H1 (cell line): ENCODE measurements around the gene MAGI2. TPM values are rescaled to one million over a fixed set of nuclear protein-coding genes. Genes with fewer than 3 reads are reported as not detected.
A peak's percentile ranks its signal among the peaks of the same experiment; 100 is the strongest.

Source experiments
- CTCF ChIA-PET: fragments of 300-600 bp; sonication (Branson Sonifier 250); formaldehyde crosslinking; loops from one replicate; lab custom pipeline; 2021; ENCODE audit not compliant: partially characterized antibody; lab: Charles Lee
- POLR2A ChIA-PET: fragments of 300-600 bp; sonication (Branson Sonifier 250); formaldehyde crosslinking; loops from one replicate; lab custom pipeline; 2021; ENCODE audit warnings: inconsistent platforms; ENCODE audit not compliant: partially characterized antibody; lab: Charles Lee
- DNase-seq, 2 experiments: peaks; one replicate each; pipeline versions ENCODE4 v3.0.0 to v3.0.0-alpha.2; 2010 to 2022; ENCODE audit warnings: low spot score in 2 of 2, low read depth in 1 of 2, mixed read lengths in 1 of 2
- FAIRE-seq: peaks from 2 replicates; lab custom pipeline; 2011; peaks lifted over from hg19 to GRCh38; lab: Jason Lieb, UNC
- H2AFZ ChIP-seq: 2 replicates; pipeline ENCODE4 v1.8.1; 2012; ENCODE audit warnings: low read length, inconsistent platforms
- H2AK5ac ChIP-seq: 2 replicates; pipeline ENCODE4 v1.6.1; 2013; ENCODE audit warnings: low read depth, low read length
- H2BK120ac ChIP-seq: replicated peaks from 2 replicates; pipeline ENCODE3; 2013; ENCODE audit warnings: low read depth, low read length, inconsistent platforms
- H2BK12ac ChIP-seq: 2 replicates; pipeline ENCODE4 v1.6.1; 2013; ENCODE audit warnings: low read depth, low read length
- H2BK15ac ChIP-seq: 2 replicates; pipeline ENCODE4 v1.6.1; 2013; ENCODE audit warnings: low read length
- H2BK20ac ChIP-seq: 2 replicates; pipeline ENCODE4 v1.6.1; 2013; ENCODE audit warnings: low read length
- H2BK5ac ChIP-seq: 2 replicates; pipeline ENCODE4 v1.6.1; 2013; ENCODE audit warnings: low read depth, low read length
- H3K14ac ChIP-seq: 2 replicates; pipeline ENCODE4 v1.6.1; 2013; ENCODE audit warnings: inconsistent platforms; ENCODE audit not compliant: insufficient read length
- H3K18ac ChIP-seq: 2 replicates; pipeline ENCODE4 v1.6.1; 2013; ENCODE audit warnings: low read length; ENCODE audit errors: extremely low read depth
- H3K23ac ChIP-seq: 2 replicates; pipeline ENCODE4 v1.6.1; 2013; ENCODE audit warnings: inconsistent platforms; ENCODE audit not compliant: insufficient read length
- H3K23me2 ChIP-seq: 2 replicates; pipeline ENCODE4 v1.6.1; 2013; ENCODE audit warnings: low read depth, low read length
- H3K27ac ChIP-seq: 2 replicates; pipeline ENCODE4 v1.6.1; 2011; ENCODE audit warnings: low read depth, low read length, inconsistent platforms
- H3K27me3 ChIP-seq, 4 experiments: replicated peaks in 1 of 4; 1 replicate in 1 of 4; 2 replicates in 3 of 4; pipeline versions ENCODE4 v1.6.1 to v1.8.1; 2011 to 2013; ENCODE audit warnings: low read length in 3 of 4, mild to moderate bottlenecking in 3 of 4, inconsistent platforms in 2 of 4, mixed read lengths in 2 of 4, moderate library complexity in 1 of 4; ENCODE audit not compliant: control insufficient read depth in 3 of 4, insufficient read depth in 3 of 4; ENCODE audit errors: extremely low read depth in 1 of 4
- H3K36me3 ChIP-seq, 4 experiments: 2 replicates each; pipeline versions ENCODE4 v1.6.1 to v1.8.1; 2011 to 2013; ENCODE audit warnings: mild to moderate bottlenecking in 4 of 4, low read length in 3 of 4, moderate library complexity in 2 of 4, control low read depth in 1 of 4, inconsistent platforms in 1 of 4; ENCODE audit not compliant: insufficient read depth in 4 of 4, control insufficient read depth in 2 of 4
- H3K4ac ChIP-seq: replicated peaks from 2 replicates; pipeline ENCODE3; 2013; ENCODE audit warnings: low read length, low read depth, mixed read lengths, inconsistent platforms; ENCODE audit not compliant: insufficient read length
- H3K4me1 ChIP-seq, 4 experiments: replicated peaks in 1 of 4; 1 replicate in 1 of 4; 2 replicates in 3 of 4; pipeline versions ENCODE4 v1.6.1 to v1.8.1; 2011 to 2013; ENCODE audit warnings: low read length in 3 of 4, inconsistent platforms in 2 of 4, mixed read lengths in 1 of 4; ENCODE audit not compliant: insufficient read depth in 4 of 4, control insufficient read depth in 3 of 4
- H3K4me2 ChIP-seq, 2 experiments: 2 replicates each; pipeline versions ENCODE4 v1.6.1 to v1.8.1; 2011 to 2013; ENCODE audit warnings: low read depth in 2 of 2, low read length in 2 of 2, control low read depth in 1 of 2, inconsistent platforms in 1 of 2, mild to moderate bottlenecking in 1 of 2; ENCODE audit not compliant: insufficient read depth in 1 of 2
- H3K4me3 ChIP-seq, 4 experiments: fragments of 200-600, 300-600 bp in 1 of 4; sonication (generic), shearing (Covaris generic), sonication (Bioruptor Twin) in 1 of 4; 2 replicates each; pipeline versions ENCODE4 v1.5.1 to v1.8.1; 2011 to 2016; ENCODE audit warnings: low read length in 4 of 4, low read depth in 3 of 4, control low read depth in 2 of 4, inconsistent platforms in 2 of 4, mild to moderate bottlenecking in 2 of 4, mixed read lengths in 1 of 4, moderate library complexity in 1 of 4; ENCODE audit not compliant: insufficient read depth in 2 of 4; ENCODE audit errors: extremely low read depth in 1 of 4
- H3K56ac ChIP-seq: replicated peaks from 2 replicates; pipeline ENCODE3; 2013; ENCODE audit warnings: low read depth, mild to moderate bottlenecking, mixed read lengths, low read length, inconsistent platforms; ENCODE audit not compliant: insufficient read length
- H3K79me1 ChIP-seq: 2 replicates; pipeline ENCODE4 v1.6.1; 2013; ENCODE audit warnings: low read depth, low read length, control low read depth
- H3K79me2 ChIP-seq, 2 experiments: 2 replicates each; pipeline versions ENCODE4 v1.6.1 to v1.8.1; 2012 to 2013; ENCODE audit warnings: low read length in 2 of 2, mild to moderate bottlenecking in 2 of 2, inconsistent platforms in 1 of 2; ENCODE audit not compliant: insufficient read depth in 2 of 2, control insufficient read depth in 1 of 2
- H3K9ac ChIP-seq, 4 experiments: replicated peaks in 1 of 4; 1 replicate in 1 of 4; 2 replicates in 3 of 4; pipeline versions ENCODE4 v1.6.1 to v1.8.1; 2011 to 2013; ENCODE audit warnings: low read depth in 3 of 4, low read length in 3 of 4, control low read depth in 2 of 4, mild to moderate bottlenecking in 2 of 4, moderate library complexity in 2 of 4, inconsistent platforms in 1 of 4; ENCODE audit errors: extremely low read depth in 1 of 4
- H3K9me3 ChIP-seq, 2 experiments: 2 replicates each; pipeline versions ENCODE4 v1.6.1 to v1.8.1; 2012 to 2013; ENCODE audit warnings: mild to moderate bottlenecking in 2 of 2, moderate library complexity in 2 of 2, control low read depth in 1 of 2, inconsistent platforms in 1 of 2, low read depth in 1 of 2, low read length in 1 of 2, mixed read lengths in 1 of 2; ENCODE audit not compliant: insufficient read depth in 2 of 2
- H4K20me1 ChIP-seq, 2 experiments: replicated peaks in 1 of 2; 2 replicates each; pipeline versions ENCODE3 to v1.8.1; 2011 to 2013; ENCODE audit warnings: inconsistent platforms in 2 of 2, low read length in 2 of 2, mild to moderate bottlenecking in 1 of 2; ENCODE audit not compliant: insufficient read depth in 2 of 2, control insufficient read depth in 1 of 2
- H4K5ac ChIP-seq: 2 replicates; pipeline ENCODE4 v1.6.1; 2013; ENCODE audit warnings: low read length, low read depth, mixed read lengths, inconsistent platforms; ENCODE audit not compliant: insufficient read length
- H4K8ac ChIP-seq: 2 replicates; pipeline ENCODE4 v1.8.0; 2013; ENCODE audit warnings: mild to moderate bottlenecking, moderate library complexity, low read length, inconsistent platforms; ENCODE audit not compliant: insufficient read depth; ENCODE audit errors: extremely low read depth
- H4K91ac ChIP-seq: replicated peaks from 2 replicates; pipeline ENCODE3; 2013; ENCODE audit warnings: low read length, mixed read lengths, inconsistent platforms; ENCODE audit not compliant: insufficient read length
- ASH2L ChIP-seq: fragments of 200-600, 300-600 bp; sonication (generic); IDR thresholded peaks from one replicate; pipeline ENCODE4 v1.7.1; 2017; ENCODE audit warnings: low read length
- BRCA1 ChIP-seq: IDR thresholded peaks from 2 replicates; pipeline ENCODE4 v1.6.1; 2012; ENCODE audit warnings: low read depth, low read length, improper control_type of control experiment
- RAD21 ChIP-seq, 2 experiments: IDR thresholded peaks in 1 of 2; conservative IDR thresholded peaks in 1 of 2; 2 replicates each; pipeline ENCODE4 v1.6.1; 2011; ENCODE audit warnings: low read depth in 2 of 2, low read length in 2 of 2, improper control_type of control experiment in 1 of 2, inconsistent platforms in 1 of 2, mild to moderate bottlenecking in 1 of 2, moderate library complexity in 1 of 2
- RBBP5 ChIP-seq: IDR thresholded peaks from 2 replicates; pipeline ENCODE4 v1.7.1; 2012; ENCODE audit warnings: low read depth, mild to moderate bottlenecking, inconsistent platforms, low read length, moderate library complexity, borderline replicate concordance
- SIX5 ChIP-seq: IDR thresholded peaks from 2 replicates; pipeline ENCODE4 v1.6.1; 2011; ENCODE audit warnings: mild to moderate bottlenecking, low read depth, low read length
- SP1 ChIP-seq: IDR thresholded peaks from 2 replicates; pipeline ENCODE4 v1.6.1; 2011; ENCODE audit warnings: low read depth, low read length
- TAF1 ChIP-seq: IDR thresholded peaks from 2 replicates; pipeline ENCODE4 v1.6.1; 2011; ENCODE audit warnings: mild to moderate bottlenecking, low read depth, low read length
- YY1 ChIP-seq: IDR thresholded peaks from 2 replicates; pipeline ENCODE4 v1.6.1; 2011; ENCODE audit warnings: low read depth, mild to moderate bottlenecking, low read length
- WGBS, 2 experiments: shearing (Covaris generic) in 1 of 2; methylation state at CpG; one replicate each; pipeline versions ENCODE4 v1.1.6 to v1.1.7; 2013 to 2015; ENCODE audit warnings: low lambda C conversion rate in 2 of 2, mixed read lengths in 2 of 2, inconsistent platforms in 1 of 2, low coverage in 1 of 2, missing lambda C conversion rate in 1 of 2; ENCODE audit not compliant: insufficient replicate concordance in 2 of 2, insufficient coverage in 1 of 2, insufficient read length in 1 of 2; ENCODE audit errors: extremely low coverage in 1 of 2, missing lambda C conversion rate in 1 of 2; 5-methylcytosine and 5-hydroxymethylcytosine counted together
- polyA plus RNA-seq, 7 experiments: library from polyadenylated mRNA; depleted of rRNA in 3 of 7; stranded (reverse) in 5 of 7; unstranded in 2 of 7; fragments of >200 nt in 5 of 7; fragments of 200-250 nt in 2 of 7; gene quantifications; 1 replicate in 5 of 7; 2 replicates in 1 of 7; 4 replicates in 1 of 7; pipeline versions ENCODE4 v1.2.1 to v1.2.3, GENCODE V29; 2011 to 2013; ENCODE audit warnings: missing spikeins in 2 of 7, mixed read lengths in 2 of 7
- total RNA-seq: library from RNA; stranded (reverse); fragmentation: NEBNext Ultra II Directional; extraction: Animal tissue kit (Norgen Biotek cat#: 25700); gene quantifications from 2 replicates; pipeline ENCODE4 v1.2.1, GENCODE V29; 2021
- TF ChIP-seq, protein P1 (sequence below): IDR thresholded peaks from 2 replicates; pipeline ENCODE4 v1.6.1; 2011; ENCODE audit warnings: low read depth, mild to moderate bottlenecking, low read length; ENCODE audit not compliant: insufficient read depth
- TF ChIP-seq, protein P2 (sequence below), 3 experiments: IDR thresholded peaks; 1 replicate in 2 of 3; 2 replicates in 1 of 3; pipeline versions ENCODE4 v1.5.1 to v1.6.1; 2011; ENCODE audit warnings: low read length in 3 of 3, mild to moderate bottlenecking in 3 of 3, inconsistent platforms in 2 of 3, low read depth in 1 of 3, moderate library complexity in 1 of 3; ENCODE audit not compliant: insufficient read depth in 1 of 3; ENCODE audit errors: control extremely low read depth in 1 of 3

The MAGI2 gene
- total and polyA plus RNA-seq, 2 of the 8 experiments (the other 6 are each of a cell fraction or from before 2014, with no cell fraction given) = 6.0 to 27.3 TPM

DNA sequence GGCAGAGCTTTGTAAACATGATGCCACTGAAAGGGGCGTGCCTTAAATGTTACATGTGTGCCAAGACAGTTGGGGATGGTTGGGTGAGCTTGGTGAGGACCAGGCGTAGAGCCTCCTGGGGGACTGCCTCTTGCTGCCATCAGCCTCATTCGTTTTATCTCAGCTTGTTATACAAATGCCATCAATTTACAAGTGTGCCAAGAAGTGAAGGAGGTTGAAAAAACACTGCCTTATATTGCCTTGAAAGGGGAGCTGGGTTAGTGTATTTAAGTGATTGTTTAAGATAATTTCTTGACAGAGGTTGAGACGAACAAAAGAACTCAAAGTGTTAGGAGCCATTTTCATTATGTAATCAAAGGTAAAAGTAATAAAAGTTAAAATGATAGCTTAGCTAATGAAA is 1300.2 kb downstream of the MAGI2 start:
- FAIRE-seq (peak; percentile 32), DNase-seq (no peak)
- Histone ChIP-seq H3K79me2 (no peaks in the 10 kb centered on the region), H3K9ac (no peak overlapping the region), H4K8ac (no peak overlapping the region), H4K20me1 (no peaks in the 10 kb centered on the region), H2BK15ac (no peak overlapping the region), H2BK20ac (no peak overlapping the region), H4K91ac (no peak overlapping the region), H2AFZ (no peak overlapping the region), H3K27me3 (no peaks in the 10 kb centered on the region), H3K56ac (no peak overlapping the region), H3K36me3 (no peaks in the 10 kb centered on the region), H3K4me1 (peaks cover 0 to 2% (median 1%) of the 10 kb centered on the region in 4 experiments; a peak in 4 of 7 replicates), H3K79me1 (no peaks in the 10 kb centered on the region), H3K4me2 (no peak overlapping the region), H2BK120ac (no peak overlapping the region), H2BK5ac (no peak overlapping the region), H3K4ac (no peak overlapping the region), H3K14ac (no peak overlapping the region), H4K5ac (no peak overlapping the region), H3K27ac (no peak overlapping the region), H2BK12ac (no peak overlapping the region), H3K23ac (no peak overlapping the region), H3K4me3 (no peak overlapping the region), H3K18ac (no peak overlapping the region), H3K9me3 (no peaks in the 10 kb centered on the region), H3K23me2 (no peaks in the 10 kb centered on the region), H2AK5ac (no peak overlapping the region)
- CTCF ChIA-PET = interaction anchor here (0.6 to 1.6 kb wide), 3 partner anchors 18 to 211 kb away, joined by 3 read pairs; no protein-coding TSS in a partner anchor
- 87% methylated on average over 4 of the region's 4 CpGs; no CpG with 5 or more reads in 1 of the 2 experiments for WGBS, 2 experiments
- TF ChIP-seq, protein P1, sequence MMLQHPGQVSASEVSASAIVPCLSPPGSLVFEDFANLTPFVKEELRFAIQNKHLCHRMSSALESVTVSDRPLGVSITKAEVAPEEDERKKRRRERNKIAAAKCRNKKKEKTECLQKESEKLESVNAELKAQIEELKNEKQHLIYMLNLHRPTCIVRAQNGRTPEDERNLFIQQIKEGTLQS = no peak
- TF ChIP-seq YY1 (no peak), SP1 (no peak), RBBP5 (no peak), TAF1 (no peak), BRCA1 (no peak), RAD21 (IDR thresholded peaks at IDR 0.05 in 1 of 2, conservative IDR thresholded peaks at IDR 0.05 in 1 of 2; ENCODE audit: low read depth in 2 of 2, low read length in 2 of 2) (no peak), ASH2L (no peak), SIX5 (no peak)
- TF ChIP-seq, protein P2, sequence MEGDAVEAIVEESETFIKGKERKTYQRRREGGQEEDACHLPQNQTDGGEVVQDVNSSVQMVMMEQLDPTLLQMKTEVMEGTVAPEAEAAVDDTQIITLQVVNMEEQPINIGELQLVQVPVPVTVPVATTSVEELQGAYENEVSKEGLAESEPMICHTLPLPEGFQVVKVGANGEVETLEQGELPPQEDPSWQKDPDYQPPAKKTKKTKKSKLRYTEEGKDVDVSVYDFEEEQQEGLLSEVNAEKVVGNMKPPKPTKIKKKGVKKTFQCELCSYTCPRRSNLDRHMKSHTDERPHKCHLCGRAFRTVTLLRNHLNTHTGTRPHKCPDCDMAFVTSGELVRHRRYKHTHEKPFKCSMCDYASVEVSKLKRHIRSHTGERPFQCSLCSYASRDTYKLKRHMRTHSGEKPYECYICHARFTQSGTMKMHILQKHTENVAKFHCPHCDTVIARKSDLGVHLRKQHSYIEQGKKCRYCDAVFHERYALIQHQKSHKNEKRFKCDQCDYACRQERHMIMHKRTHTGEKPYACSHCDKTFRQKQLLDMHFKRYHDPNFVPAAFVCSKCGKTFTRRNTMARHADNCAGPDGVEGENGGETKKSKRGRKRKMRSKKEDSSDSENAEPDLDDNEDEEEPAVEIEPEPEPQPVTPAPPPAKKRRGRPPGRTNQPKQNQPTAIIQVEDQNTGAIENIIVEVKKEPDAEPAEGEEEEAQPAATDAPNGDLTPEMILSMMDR (IDR thresholded peaks at IDR 0.05; ENCODE audit: control extremely low read depth in 1 of 3, insufficient read depth in 1 of 3, low read depth in 1 of 3, low read length in 3 of 3) = no peak
- POLR2A ChIA-PET = no interaction called here
